CD1c-positive myeloid dendritic cell (primary cell): ENCODE results near the gene RSRC1.
"Not testable (repeated sequence)": the region's sequence is repeated elsewhere in the genome, so short reads cannot be mapped to it uniquely, and the experiment has no call there.

Experiments
- DNase-seq: peaks from one replicate; pipeline ENCODE4 v3.0.0-alpha.2; 2016; ENCODE audit errors: extremely low spot score

The RSRC1 gene

GRCh38 chr3:158109804-158110657 is at the start of gene RSRC1:
RSRC1 (plus strand) TSS chr3:158110089; CDS start chr3:158122105, 12,016 bp downstream.
- peak; percentile 90 for DNase-seq

- not testable (repeated sequence) for DNase-seq
Measured at GRCh38 chr3:158065574-158065973, 44.3 kb upstream of the RSRC1 start.

GRCh38 chr3:158072790-158073189 is 37.1 kb upstream of the RSRC1 start:
- DNase-seq: no peak

- DNase-seq: no peak
Measured at GRCh38 chr3:158074591-158074990, 35.3 kb upstream of the RSRC1 start.

- DNase-seq: no peak
Measured at GRCh38 chr3:158079599-158079998, 30.3 kb upstream of the RSRC1 start.

GRCh38 chr3:158084651-158085050 is 25.2 kb upstream of the RSRC1 start:
- DNase-seq: no peak

GRCh38 chr3:158085358-158085757 is 24.5 kb upstream of the RSRC1 start:
- no peak for DNase-seq

- DNase-seq: no peak
Measured at GRCh38 chr3:158085931-158086330, 24.0 kb upstream of the RSRC1 start.

GRCh38 chr3:158086361-158086760 is 23.5 kb upstream of the RSRC1 start:
- no peak for DNase-seq

- DNase-seq: no peak
Measured at GRCh38 chr3:158086776-158087175, 23.1 kb upstream of the RSRC1 start.

GRCh38 chr3:158091531-158091930 is 18.4 kb upstream of the RSRC1 start:
- DNase-seq: no peak

GRCh38 chr3:158093526-158093925 is 16.4 kb upstream of the RSRC1 start:
- DNase-seq: no peak

GRCh38 chr3:158094235-158095110 is 15.4 kb upstream of the RSRC1 start:
- DNase-seq: no peak

- DNase-seq: no peak
Measured at GRCh38 chr3:158095111-158095813, 14.6 kb upstream of the RSRC1 start.

GRCh38 chr3:158095814-158096704 is 13.8 kb upstream of the RSRC1 start:
- no peak for DNase-seq

GRCh38 chr3:158097081-158097592 is 12.8 kb upstream of the RSRC1 start:
- DNase-seq: no peak

- DNase-seq: peak; percentile 74
Measured at GRCh38 chr3:158097593-158098308, 12.1 kb upstream of the RSRC1 start.

GRCh38 chr3:158098309-158098639 is 11.6 kb upstream of the RSRC1 start:
- no peak for DNase-seq

GRCh38 chr3:158098834-158099424 is 11.0 kb upstream of the RSRC1 start:
- DNase-seq: no peak

GRCh38 chr3:158100681-158101080 is 9.2 kb upstream of the RSRC1 start:
- no peak for DNase-seq
